Measurements from ENCODE around the gene LHPP.

Gene LHPP

DNA sequence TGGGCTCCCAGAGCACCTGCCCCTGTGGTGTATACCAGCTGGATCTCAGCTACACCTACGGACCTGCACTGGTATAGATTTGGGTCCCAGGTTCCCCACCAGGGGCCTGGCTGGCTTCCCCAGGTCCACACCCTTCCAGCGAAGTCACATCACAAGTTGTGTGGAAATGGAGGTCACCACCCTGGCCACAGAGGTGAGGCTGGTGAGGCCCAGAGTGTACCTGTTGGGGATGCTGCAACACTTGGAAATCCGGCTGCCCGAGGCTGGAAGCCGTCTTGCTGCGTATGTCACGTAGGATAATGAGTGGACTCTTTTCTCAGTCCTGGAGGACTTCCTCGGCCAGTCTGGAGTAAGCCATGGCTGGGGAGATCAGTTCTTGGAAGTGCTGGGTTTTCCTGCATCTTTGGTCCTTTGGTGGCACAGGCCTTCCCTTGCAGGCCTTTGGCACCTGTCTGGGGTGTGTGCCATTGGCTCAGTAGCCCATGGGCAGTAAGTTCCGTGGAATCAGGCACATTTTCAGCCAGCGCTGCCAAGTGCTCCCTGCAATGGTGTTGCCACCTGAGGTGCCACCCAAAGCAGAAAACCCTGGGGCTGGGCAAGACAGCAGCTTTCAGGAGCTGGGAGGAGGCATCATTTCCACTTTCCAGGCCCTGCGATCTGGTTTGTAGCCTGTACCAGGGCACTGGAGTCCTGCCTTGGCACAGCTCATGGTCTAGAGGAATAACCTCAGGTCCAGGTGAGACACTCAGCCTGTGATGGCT, 97.9 kb downstream of the LHPP start:
- no peak for DNase-seq

DNA sequence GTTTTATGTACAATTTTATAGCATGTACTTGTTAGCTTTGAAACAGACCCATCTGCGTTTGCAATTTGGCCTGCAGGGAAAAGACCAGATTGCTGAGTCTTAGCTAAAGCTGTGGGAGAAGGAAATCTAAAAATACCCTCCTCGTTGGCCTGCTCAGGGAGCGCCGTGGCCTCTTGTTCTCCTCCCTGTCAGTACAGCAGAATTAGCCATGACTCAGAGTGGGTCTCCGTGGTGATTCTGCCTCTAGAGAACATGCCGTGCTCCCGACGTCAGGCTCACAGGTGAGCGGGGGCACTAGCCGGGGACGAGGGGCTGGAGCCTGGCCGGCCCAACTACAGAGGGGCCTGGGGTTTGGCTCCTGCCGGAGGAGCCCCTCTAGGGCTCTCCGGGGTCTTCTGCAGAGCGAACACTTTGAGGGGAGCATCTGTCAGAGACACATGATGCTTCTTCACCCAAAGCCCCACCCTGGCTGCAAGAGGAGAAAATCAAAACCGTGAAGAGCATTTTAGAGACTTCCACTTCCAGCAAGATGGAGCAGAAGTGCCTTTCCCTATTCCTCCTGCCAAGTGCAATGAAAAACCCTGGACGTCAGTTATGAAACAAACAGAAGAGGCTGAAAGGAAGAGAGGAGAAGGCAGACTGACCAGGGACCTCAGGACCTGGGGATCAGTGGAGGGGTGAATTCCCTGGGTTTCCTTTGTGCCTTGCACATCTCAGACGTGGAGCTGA, 98.9 kb downstream of the LHPP start:
- peak; percentile 33 for DNase-seq

DNA sequence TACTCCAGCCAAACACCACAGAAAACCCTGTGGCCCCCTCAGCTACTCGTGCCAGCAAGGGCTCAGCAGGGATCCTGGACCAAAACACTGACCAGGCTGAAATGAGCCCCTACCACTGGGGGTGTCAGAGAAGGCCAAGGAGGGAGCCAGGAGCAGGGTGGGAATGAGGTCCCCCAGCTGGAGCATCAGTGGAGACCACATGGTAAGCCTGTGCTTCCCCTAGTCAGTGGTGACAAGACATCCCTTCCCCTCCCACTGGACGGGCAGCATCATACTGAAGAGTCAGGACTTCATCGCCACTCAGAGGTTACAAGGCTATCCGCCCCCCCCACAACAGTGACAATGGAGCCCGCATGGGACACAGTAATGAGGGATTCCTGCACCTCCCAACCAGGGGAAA, 99.6 kb downstream of the LHPP start:
- DNase-seq = no peak

DNA sequence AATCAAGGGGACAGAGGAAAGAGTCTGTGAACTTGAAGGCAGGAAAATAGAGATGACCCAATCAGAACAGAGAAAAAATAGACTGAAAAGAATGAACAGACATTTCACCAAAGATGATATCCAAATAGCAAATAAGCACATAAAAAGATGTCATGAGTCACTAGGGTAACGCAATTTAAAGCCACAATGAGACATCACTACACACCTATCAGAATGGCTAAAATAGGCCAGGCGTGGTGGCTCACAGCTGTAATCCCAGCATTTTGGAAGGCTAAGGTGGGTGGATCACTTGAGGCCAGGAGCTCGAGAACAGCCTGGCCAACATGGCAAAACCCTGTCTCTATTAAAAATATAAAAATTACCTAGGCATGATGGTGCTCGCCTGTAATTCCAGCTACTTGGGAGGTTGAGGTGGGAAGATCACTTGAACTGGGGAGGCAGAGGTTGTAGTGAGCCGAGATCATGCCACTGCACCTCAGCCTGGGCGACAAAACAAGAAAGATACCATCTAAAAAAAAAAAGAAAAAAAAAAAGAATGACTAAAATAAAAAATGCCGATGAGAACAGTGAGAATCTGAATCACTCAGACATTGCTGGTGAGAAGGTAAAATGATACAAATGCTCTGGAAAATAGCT, 100.9 kb downstream of the LHPP start:
- no peak for DNase-seq

DNA sequence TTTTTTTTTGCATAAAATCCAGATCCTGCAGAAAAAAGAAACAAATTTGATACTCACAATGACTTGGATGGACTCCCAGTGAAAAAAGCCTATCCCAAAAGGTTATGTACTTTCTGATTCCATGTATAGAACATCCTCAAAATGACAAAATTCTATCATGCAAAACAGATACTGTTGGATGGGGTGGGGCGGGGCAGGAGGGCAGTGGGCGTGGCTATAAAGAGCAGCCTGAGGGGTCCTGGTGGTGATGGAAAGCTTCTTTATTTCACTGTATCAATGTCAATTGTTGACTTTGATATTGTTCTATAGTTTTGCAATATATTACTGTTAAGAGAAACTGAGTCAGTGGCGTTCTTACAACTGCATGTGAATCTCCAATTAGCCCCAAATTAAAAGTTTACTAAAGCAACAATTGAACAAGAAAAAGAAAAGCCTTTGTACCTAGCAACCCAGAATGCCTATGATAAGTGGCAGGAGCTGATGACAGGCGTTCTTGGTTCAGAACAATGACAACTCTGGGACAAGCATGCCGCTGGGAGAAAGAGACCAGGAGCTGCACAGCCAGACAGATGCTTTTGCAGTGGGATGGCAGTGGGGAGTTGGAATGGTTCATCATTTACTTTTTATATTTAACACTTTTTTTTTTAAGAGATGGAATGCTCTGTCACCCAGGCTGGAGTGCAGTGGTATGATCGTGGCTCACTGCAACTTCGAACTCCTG, 101.9 kb downstream of the LHPP start:
- DNase-seq = no peak

DNA sequence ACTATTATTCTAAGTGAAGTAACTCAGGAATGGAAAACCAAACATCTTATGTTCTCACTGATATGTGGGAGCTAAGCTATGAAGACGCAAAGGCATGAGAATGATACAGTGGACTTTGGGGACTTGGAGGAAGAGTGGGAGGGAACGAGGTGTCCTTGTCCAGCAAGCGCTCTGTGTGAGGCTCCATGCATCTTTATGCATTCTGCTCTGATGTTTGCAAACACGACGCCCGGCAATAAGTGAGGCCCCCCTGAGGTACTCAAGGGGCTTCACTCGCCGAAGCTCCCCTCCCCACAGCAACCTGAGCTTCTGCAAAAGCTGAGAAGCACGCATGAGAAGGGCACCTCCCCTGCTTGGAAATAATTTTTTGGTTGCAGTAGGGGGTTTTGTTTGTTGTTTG, 103.3 kb downstream of the LHPP start:
- DNase-seq = no peak

DNA sequence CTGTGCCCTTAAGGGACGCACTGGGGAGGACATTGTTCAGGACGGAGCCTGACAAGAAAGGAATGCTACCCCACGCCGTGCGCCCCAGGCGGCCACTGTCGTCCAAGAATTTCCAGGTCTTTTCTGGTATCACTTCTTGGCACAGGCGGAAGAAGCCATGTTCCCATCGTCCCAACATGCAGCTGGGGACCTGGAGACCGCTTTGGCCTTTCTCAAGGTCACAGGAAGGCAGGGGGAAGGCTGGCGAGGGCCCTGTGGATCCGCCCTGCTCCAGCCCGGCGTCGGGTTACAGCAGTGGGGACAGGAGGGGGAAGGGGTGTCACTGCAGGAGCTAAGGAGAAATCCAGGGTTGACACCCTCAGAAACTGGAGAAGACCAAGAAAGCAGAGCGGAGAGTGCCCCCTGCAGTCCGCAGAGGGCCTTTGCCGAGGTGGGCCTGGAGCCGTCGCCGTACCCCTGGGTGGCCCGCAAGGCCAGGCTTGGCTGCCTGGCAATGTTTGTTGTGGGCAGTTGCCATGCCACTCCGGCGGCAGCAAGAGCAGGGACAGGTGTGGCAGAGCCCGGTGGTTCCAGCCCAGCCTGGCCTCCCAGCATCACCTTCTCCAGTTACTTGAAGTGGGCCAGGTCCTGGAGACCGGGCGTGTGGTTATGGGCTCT, 104.1 kb downstream of the LHPP start:
- DNase-seq = no peak

DNA sequence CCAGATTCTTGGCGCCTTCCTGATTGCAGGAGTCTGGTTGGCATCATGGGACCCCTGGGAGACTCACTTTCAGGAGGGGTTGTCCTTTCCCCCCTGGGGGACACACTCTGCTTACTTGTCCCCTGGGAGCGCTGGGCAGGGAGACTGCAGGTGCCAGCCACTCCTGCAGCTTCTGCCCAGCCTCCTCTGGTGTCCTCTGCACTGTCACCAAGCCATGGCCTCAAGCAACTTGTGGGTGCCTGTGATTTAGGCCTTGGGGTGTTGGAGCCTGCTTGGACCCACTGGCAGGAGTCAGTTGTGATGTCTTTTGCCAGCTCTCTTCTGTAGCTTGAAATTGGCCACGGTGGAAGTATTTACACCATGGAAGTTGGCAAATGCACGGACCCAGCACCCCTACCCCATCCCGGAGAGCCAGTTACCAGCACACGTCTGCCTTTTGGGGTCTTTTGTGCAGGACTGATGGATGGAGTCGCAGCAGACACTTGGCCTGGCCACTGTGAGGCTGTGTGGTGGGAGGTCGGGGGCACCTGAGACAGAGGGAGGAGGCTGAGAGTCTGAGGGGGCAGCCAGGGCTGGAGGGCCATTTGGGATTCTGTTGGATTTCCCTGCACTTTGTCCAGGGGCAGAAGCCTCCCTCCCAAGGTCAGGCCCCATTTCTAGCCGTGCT, 104.7 kb downstream of the LHPP start:
- no peak for DNase-seq

DNA sequence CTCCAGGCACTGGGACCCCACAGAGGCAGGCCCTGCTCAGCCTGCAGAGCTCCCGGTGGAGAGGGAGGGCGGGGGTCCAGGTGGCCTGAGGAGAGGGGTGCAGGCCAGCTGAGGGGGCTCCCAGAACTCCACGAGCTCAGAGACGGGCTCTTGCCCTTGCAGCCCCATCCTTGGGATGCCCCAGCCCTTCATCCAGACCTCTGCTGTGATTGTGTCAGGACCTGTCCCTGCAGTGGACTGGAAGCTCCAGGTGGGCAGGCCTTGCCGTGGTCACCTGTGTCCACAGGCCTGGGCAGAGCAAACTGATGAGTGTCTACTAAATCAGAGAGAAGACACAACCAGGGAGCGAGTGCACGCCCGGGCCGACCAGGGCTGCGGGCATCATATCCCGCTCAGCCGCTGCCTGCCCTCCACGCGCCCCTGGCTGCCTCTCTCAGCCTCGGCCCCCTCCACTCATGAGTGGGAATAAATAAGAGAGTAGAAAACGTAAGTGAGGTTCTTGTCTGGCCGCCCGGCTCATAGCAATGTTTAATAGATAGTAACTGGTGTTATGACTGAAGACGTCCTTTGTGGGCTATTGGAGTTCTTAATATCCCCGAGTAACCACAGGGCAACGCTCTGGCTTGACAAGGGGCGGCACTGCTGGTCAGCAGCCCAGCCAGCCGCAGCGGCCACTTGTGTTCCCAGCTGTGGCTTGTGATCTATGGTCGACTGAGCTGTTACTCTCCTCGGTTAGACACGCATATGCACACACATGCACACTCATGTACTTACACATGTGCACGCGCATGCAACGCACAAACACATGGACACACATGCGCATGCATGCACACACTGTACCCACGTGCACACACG, 105.6 kb downstream of the LHPP start:
- DNase-seq = no peak

DNA sequence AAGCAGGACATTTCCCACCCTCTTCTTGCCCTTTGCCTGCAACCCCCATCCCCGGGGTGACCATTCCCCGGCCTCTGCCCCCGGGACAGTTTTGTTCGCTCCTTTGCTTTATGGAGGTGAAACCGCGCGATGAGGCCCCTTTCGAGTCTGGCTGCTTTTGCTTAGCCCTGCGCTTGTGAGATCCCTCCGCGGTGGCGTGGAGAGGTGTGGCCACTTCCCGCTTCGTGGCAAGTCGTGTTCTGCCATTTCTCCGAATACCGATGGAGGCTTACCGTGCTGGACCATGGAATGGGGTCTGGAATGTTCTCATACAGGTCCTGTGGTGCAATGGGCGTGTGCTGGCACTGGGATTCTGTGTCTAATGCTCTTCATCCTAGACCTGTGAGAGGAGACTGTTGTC, 106.7 kb downstream of the LHPP start:
- DNase-seq = no peak

DNA sequence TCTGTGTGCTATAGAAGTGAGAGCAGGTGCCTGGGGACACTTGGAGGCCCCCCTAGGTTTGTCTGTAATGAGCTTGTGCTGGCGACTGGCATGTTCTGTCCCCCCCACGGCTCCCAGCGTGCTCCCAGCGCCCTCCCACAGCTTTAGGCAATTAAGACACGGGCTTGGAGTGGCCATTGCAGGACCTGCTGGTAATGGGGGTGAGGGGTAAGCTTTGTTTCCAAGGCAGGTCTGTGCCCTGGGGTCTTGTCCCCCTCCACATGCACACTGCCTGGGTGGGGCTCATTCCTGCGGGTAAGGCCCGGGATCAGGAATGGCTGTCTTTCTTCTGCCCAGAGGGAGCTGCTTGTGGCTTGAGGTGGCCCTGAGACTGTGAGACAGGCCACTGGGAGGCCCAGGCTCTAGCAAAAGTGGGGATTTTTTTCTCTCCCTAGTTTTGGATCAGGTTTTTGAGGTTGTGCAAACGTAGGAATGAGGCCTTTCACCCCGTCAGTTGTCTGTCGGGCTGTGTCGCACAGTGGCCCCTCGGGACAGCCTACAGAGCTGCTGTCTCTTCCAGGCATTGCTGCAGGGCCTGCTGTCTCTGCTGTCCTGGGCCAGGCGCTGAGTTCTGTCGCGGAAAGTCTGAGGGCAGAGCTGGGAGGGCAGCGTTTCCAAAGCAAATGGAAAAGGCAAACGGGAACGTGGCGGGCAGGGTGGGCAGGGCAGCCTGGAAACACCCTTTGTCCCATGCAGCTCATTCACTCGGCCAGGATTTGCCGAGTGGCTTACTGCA, 107.4 kb downstream of the LHPP start:
- no peak for DNase-seq

DNA sequence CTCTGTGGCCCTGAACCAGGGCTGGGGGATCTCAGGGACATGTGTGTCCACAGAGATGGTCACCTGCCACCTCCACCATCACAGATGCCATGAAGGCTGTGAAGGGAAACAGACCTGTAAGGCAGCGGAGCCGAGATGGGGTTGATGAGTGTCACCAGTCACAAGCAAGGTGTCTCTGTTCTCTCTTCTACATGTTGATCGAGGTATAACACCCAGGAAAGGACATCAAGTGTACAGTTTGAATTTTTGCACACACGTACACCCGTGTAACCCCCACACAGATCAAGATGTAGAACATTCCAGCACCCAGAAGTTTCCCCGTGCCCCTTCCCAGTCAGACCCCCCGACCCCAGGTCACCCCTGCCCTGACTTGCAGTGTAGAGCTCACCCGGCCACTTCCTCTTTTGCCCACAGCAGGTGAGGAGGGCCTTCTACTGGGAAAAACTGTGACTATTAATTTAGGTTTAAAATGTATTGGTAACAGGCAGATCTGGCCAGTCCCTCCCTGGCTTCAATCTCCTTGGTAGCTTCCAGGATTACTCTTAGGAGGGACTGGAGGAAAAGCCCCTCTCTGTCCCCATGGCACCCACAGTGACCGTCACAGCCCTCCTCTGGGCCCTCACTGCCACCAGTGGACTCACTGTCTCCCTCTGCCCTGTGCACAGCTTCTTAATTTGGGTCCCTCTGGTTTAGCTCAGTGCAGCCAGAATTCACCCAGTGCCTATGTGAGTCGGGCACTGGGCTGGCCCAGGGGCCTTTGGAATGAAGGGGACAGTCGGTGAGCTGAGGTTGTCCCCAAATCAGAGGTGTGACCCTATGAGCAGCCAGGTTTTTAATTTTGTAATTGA, 108.2 kb downstream of the LHPP start:
- DNase-seq = no peak

DNA sequence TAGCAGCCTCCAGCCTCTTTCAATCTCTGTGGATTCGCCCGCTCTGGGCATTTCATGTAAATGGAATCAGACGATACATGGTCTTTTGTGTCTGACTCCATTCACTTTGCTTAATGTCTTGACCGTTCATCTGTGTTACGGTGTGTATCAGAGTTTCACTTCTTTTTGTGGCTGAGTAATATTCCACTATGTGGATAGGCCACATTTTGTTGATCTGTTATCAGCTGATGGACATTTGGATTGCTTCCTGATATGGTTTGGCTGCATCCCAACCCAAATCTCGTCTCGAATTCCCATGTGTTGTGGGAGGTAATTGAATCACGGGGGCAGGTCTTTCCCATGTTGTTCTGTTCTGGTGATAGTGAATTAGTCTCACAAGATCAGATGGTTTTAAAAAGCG, 109.0 kb downstream of the LHPP start:
- DNase-seq = no peak

DNA sequence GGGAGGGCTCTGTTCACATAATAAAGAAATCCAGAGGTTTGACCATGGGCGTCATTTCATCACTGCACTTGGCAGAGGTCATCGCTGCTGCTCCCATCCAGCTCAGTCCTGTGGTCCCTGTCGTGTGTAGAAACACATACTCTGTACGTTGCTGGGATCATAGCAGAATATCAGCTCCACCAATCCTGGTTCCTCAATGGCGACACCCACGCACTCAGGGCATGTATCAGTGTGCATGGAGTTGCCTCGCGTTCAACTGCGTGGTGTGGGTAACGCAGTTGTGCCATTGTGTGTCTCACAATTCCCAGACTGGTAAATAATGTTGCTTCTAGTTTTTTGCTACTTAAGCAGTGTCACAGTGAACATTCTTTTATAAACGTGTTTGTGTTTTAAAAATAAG, 111.1 kb downstream of the LHPP start:
- no peak for DNase-seq

DNA sequence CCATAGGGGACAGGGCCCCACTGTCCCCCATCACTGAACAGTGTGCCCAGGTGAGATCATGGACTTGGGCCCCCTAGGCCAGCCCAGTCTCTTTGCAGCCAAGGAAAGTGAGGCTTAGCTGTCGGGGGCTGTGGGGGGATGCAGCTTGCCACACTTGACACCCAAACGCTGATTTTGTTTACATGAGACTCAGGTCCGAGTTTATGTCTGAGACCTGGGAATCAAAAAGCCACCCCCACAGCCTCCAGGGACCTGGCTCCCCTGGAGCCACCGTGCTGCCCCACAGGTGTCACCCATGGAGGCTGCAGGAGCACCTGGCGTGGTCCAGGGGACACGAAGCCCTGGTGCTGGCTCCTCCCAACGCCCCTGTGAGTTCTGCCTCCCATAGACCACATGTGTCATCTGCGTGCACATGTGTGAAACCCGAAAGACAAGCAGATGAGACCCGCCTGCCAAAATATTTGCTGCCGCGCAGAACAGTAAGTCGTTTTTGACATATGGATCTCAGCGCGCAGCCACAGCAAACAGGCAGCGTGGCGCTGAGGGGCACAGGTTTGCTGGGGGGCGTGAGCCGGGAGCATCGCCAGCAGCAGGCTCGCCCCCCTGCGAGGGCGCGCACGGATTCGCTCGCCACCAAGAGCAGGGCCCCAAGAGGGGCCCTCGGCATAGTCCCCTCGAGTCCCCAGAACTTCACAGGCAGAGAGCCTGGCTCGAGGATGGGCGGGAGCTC, 112.3 kb downstream of the LHPP start:
- no peak for DNase-seq

DNA sequence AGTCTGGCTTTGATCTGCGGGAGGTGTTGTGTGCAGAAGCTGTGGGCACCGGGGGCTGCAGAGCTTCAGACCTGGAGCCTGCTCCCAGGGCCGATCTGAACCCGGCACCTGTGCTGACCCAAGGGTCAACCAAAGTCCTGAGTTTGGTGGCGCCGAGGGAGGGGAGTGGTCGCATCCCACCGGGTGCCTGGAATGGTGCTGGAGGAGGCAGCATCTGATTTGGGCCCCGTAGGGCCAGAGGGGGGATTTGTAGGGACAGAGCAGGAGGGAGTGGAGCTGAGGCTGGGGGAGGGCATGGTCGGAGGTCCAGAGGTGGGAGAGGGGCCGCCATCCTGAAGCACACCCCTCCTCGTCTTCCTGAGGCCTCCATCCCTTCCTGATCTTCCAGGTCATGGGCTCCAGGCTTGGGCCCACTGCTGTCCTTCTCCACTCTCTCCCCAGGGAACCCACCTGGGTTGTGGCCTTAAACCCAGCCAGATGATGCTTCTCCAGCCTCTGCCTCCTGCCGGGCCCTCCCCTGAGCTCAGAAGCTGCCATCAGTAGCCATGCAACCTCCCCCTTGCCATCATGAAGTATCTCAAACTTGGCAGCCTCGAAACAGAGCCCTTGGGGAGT, 112.9 kb downstream of the LHPP start:
- no peak for DNase-seq

DNA sequence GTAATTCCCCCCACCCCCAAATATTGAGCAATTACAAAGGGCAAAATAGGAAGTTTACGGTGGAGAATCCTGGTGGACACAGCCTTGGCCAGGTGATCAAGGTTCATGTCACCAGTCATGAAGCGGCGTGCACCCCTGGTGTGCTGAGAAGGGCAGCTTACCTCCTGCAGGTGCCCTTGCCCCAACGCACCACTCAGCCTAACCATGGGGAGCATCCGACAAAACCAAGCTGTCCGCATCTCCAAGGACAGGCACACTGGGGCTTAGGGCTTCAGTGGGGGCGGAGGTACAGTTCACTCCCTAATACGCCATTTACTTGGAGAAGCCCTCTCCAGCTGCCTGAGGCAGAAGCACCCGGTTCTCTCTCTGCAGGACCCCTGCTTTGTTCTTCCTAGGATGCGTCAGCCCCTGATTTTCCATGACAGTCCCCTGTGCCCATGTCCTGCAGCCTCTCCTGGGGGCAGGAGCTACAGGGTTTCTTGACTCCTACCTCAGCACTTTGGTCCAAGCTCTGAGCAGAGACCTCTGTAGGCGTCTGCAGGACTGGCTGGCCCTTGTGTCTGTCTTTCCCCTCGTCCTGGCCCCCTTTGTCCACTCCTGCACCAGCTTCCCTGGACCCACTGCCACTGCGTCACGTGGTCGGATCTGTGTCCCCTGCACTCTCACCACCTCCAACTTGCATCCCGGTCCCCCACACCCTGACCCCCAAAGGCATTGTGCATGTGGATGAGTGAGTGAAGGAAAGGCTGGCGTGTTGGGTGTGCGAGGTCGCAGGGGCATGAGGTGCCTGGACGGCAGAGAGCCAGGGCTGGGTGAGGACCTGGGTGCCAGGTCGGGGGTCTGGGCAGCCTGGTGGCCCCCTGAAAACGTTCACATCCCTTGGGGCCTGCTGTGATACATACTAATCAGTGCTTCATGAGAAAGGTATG, 113.7 kb downstream of the LHPP start:
- DNase-seq = no peak

All from fibroblast of skin of right biceps (primary cell).